ENCODE data around the gene PRKCE.
A peak's percentile ranks its signal among the peaks of the same experiment; 100 is the strongest.
"Not testable (repeated sequence)": the region's sequence is repeated elsewhere in the genome, so short reads cannot be mapped to it uniquely, and the experiment has no call there.

The PRKCE gene

DNA sequence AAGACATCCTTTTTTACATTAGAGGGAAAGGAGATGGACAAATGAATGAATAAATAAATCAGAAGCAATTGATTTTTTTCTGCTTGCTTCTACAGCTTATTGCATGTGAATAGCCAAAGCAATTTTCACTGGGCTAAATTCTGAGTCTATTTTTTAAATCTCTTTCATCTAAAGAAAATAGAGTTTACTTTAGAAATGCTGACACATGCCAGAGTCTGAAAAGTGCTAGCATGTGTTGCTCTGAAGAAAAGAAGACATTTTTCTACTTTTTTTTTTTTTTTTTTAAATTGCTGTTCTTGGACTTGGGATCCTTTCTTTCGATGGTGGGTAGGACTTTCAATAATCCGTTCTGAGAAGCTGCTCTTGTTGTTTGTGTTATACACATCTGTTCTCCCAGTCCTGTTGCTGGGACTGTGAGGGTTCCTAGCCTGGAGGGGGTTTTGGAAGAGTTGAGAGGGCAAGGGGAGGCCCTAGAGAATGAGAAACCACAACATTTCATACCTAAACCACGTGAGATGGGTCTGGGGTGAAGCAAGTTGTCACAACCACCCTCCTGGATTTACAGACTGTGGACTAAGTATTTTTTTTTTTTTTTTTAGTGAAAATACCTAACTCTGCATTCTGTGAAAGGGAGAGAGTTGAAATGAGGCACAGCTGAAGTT, 193.5 kb downstream of the PRKCE start:
- no peak for DNase-seq

DNA sequence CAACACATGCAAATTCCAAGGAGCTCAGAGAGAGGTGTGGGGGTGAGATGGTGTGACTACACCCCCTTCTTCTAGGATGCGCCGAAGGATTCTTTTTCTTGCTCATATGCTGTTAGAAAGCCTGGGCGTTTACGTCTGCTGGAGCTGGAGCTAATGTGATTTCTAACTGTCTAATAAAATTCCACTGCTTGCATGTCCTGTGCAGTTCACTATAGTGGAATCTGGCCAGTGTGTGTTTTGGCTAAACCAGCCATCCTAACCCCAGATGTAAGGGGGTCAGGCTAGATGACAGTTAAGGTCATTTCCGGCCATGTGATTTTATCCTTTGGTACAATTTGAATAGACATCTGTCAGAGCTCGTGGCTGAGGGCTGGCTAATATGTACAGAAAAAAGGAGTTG, 194.1 kb downstream of the PRKCE start:
- no peak for DNase-seq

DNA sequence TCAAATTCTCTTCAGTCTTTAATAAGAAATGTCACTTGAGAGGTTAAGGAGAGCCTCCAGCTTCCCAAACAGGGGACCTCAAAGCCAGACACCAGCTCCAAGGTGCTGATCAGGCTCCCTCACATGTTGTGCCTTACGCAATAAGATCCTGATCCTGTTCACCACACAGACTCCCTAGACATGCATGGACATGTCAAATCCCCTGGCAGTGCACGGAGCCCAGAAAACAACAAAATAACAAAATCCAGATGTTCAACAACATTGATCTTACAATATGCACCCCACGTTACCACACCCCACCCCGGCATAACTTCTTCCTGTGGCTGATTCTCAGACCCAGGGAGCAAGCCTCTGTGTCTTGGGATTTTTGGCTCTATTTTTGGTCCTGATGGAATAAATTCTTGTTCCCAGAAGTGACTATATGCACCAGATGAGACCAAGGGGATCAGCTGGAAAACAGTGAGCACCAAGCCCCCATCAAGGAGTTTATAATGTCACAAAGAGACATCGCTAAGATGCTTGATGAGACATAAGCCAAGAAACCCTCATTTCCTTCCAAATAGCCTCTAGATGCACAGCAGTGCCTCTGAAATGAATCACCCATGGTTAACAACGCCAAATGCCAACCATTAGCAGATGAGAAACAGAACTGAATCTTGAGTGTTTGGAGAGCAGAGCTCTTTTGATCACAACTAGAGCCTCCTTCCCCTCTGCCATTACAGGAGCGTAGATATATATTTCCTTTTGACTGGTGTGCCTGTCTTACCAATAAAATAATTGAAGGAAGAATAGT, 198.2 kb downstream of the PRKCE start:
- no peak for DNase-seq

DNA sequence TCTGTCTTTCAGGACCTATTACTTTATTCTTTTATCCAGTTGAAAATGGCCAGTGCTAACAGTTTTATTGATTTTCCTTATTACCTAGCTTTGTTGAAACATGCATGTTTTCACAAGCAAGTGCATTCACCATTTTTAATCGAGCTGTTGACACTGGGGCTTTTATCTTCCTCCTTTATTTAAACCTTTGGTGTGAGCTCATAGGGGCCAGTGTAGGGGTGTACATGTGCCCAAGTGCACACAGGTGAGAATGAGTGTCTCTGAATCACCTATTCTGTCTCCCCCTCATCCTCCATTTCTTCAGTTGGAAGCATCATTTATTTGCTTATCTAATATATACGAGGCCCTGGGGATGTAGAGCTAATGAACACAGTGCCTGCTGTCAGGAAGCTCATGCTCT, 199.1 kb downstream of the PRKCE start:
- no peak for DNase-seq

DNA sequence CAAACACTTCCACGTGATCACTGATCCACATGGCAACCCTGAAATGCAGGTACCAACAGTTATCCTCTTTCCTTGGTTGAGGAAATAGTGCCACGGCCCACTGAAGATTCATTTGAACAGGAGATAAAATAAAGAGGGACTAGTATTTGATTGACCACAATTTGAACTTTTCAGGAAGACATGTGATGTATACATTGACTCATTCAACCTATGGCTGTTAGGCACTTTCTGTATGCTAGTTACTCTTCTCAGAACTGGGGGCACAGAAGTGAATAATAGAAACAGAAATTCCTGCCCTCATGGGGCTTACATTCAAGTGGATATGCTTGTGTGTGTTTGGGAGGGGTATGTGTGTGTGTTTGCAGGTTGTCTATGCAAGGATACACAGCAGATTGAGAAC, 199.6 kb downstream of the PRKCE start:
- no peak for DNase-seq

DNA sequence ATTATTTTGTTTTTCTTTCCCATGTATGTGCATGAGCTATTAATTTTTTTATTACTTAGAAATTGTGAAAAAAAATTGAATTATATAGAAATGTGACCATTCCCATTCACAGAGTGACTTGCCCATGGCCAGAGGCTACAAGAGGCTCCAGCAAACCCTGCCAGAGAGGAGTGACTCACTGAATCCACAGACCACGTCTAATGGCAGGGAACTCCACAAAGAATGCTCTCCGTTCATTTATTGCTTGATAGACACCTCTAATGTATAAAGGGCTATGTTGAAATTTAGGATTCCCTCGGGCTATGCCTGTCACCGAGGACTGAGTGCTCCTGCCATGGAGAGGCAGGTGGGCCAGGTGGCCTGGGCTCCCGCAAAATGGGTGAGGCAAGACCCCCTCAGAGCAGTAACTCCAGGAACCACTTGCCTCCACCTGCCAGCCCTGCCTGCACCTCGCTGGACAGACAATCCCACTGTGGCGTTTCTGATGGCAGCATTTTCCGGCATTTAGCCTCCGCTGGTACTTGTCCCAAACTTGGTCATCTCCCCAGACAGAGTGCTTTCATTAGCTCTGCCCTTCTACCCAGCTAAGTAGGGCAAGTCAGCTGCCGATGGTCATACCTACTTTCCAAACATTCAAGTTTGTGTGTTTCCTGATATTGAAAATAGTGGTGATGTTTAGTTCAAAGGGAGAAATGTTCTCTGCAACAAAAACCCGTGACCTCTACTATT, 200.3 kb downstream of the PRKCE start:
- no peak for DNase-seq

DNA sequence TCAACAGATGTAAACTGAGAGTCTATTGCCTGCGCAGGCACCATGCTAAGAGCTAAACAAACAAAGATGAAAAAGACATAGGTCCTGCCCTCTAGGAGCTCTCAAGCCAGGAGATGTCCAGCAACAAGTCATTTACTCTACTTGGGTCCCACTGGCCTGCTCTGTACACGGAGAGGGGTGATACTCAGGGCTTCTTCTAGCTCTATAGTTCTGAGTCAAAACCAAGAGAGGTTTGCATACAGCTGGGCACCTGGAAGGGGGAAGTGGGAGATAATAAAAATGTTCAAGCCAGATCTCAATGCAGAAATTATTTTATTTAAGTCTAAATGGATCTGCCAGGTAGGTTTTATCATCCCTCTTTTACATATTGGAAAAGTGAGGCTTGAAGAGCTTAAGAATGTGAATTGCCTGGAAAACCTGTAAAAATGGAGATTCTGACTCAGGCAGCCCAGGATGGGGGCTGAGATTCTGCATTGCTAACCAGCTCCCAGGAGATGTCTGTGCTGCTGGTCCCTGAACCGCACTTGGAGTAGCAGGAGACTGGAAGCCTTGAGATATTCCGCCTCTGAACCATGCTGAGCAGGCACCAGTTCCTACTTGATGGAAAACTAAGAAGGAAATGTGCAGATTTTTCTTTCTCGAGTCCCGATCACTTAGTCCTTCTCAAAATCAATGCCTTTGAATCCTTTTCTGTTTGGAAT, 201.1 kb downstream of the PRKCE start:
- no peak for DNase-seq

DNA sequence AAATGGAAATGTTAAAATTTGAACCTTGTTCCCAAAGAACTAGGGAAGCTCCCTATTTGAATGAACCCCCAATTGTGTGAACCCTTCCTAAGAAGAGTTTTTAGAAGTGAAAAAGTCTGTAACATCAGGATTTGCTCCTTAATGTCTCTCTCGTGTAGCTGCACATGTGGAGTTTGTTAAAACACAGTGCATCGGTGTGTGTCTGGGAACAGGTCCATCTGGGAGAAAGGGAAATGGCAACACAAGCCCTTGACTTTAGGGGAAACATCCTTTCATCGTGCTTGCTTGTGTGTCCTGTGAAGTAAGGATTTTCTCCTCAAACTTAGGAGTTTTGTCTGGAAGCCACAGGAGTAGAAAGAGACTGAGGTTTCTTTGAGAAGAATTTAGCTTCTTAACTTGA, 203.9 kb downstream of the PRKCE start:
- no peak for DNase-seq

DNA sequence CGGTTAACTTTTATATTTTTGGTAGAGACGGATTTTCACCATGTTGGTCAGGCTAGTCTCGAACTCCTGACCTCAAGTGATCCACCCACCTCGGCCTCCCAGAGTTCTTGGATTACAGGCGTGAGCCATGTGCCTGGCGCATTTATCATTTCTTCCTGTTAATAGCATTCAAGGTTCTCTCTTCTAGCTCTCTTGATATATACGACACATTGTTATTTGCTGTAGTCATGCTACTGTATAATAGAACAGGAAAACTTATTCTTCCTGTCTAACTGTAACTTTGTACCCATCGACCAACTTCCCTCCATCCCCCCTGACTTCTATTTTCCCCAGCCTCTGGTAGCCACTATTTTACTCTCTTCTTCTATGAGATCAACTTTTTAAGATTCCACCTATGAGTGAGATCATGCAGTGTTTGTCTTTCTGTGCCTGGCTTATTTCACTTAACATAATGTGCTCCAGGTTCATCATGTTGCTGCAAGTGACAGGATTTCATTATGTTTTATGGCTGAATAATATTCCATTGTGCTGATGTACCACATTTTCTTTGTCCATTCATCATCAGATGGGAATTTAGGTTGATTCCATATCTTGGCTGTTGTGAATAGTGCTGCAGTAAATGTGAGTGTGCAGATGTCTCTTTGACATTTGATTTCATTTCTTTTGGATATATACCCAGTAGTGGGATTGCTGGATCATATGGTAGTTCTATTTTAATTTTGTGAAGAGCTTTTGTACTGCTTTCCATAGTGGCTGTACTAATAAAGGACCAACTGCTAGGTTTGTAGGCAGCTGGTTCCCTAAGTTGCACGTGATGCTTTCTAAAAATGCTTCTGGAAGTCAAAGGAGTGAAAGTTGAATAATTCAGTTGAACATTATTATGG, 205.2 kb downstream of the PRKCE start:
- DNase-seq, result no peak

DNA sequence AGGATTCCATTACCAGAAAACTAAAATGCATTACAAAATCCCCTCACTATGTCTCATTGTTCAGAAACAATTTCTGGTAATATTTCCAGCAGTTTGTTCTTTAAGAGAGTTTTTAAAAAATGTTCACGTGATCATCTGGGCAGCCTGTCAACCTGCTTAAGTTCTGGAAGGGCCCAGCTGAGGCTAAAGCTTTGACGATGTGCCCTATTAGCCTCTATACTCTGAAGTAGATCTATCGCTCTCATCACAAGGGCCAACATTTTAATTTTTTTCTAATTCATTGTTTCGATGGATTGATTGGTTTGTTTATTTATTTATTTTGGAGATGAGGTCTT, 205.8 kb downstream of the PRKCE start:
- DNase-seq, result no peak

DNA sequence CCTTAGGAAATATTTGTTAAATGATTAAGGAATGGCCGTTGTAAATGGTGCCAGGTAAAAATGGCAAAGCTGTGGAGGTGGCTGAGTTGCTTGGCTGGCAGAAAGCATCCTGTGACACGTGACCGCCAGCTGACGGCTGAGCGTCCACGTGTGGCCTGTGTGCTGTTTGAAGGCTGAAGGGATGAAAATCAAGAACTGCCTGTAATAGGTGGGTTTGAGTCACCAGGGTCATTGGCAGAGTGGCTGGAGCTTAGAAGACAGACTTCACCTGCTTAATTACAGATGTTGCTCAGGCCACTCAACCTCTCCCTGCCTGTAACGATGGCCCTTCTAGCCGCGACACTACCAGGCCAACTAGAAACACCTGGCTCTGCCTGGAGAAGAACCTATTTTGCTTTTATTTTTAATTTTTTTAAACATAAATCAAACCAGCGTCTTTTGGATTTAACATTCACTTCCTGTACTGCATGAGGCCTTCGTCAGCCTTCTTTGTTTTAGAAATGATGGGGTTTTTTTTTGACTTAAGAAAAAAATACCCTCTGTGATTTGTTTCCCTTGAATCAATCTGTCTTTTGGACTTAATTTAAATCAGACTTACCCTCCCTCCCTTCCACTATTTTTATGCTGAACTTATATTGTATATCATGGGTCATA, 206.5 kb downstream of the PRKCE start:
- DNase-seq, result no peak

DNA sequence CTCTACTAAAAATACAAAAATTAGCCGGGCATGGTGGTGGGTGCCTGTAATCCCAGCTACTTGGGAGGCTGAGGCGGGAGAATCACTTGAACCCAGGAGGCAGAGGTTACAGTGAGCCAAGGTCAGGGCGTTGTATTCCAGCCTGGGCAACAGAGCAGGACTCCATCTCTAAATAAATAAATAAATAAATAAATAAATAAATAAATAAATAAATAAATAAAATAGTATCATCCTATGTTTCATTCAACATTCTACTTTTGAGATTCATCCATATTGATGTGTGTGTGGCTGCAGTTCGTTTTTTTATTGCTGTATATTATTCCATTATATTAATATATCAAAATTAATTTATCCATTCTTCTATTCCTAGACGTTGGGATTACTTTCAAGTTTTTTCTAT, 207.4 kb downstream of the PRKCE start:
- DNase-seq, result not testable (repeated sequence)

DNA sequence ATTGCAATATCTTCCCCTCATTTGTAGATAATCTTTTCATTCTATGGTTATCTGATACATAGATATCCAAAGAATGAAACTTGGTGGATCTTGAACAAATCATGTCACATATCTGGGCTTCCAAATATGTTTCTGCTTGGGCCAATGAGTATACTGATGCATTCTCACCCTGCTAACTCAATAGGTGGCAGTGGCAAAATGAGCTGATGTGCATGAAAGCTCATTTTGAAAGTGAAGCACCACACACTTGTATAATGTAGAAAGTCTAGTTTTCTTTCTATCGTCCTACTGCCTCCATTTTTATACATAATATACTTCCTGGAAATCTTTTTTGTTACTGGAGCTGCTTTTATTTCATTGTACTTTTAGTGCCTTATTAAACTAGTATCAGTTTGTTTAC, 208.2 kb downstream of the PRKCE start:
- DNase-seq, result no peak

DNA sequence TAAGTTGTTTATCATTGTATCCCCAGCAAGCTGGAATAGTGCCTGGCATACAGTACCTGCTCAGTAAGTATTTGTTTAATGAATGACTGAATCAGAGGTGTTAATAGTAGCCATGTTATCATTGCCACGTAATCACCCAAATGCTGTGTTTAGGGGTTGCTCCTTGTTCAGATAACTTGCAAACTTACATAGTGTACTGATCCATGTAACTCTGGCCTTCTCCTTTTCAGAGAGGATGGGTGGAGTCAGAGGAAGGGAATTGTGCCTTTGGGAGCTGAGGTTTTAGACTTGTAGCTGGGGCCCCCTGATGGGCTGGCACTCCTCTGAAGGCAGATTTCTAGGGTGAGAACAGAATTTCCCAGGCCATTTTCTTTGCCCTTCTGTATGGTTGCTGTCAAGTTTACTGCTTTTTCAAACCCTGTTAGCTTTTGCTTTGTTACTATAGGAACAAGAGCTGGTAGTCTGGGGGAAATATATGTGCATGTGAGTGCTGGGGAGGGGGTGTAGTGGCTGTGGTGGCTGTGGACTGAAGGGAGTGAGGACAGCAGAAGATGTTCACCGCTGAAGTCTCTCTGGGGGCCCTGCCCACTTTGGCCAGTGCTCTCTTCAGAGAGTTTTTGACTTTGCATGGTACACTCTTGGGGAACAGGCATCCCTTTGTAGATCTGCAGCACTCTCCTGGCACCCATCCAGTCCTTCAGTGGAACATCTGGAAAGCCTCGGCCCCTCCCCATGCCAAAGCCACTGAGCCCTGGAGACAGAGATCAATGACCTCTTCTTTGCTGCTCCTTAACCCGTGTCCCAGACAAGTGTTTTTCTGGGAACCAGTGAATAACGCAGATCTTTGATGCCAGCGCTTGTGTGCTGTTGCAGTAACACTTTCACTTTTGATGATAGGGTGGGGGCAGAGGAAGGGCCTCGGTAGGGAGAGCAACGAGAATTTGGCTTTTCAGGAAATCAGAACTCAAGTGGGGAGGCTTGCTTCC, 209.0 kb downstream of the PRKCE start:
- peak; percentile 29 for DNase-seq

DNA sequence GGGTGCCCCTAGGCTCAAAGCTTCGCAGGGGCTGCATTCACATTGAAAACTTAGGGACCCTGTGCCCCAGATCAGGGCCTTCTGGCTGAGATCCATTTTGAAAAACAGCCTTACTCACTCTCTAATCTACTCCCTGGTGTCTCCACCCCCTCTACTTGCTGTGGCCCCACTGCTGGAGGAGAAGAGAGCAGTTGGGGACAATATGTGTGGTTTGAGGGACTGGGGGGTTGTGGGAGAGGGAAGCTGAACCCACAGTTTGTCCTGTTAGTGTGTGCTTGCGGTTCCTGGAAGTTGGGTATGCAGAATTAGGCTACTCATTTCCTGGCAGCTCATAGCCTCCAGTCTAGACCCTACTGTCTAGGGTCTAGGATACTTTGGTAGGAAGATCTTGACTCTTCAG, 211.4 kb downstream of the PRKCE start:
- no peak for DNase-seq

DNA sequence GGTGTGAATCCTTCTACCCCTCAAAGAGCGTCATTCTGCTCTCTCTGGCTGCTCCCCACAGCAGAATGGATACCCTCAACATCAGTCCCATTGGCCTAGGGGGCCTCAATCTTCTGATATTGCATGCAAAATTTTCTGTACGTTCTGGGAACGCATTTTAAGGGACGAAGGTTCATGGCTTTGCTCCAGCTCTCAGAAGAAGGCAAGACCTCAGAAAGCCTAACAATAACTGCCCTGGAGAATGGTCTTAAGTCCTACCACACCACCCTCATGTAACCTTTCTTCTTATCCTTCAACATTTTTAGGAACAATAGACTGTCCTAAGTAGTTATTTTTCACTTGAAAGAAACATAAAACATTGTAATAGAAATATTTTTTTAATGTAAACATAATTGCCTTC, 212.6 kb downstream of the PRKCE start:
- DNase-seq, result no peak

DNA sequence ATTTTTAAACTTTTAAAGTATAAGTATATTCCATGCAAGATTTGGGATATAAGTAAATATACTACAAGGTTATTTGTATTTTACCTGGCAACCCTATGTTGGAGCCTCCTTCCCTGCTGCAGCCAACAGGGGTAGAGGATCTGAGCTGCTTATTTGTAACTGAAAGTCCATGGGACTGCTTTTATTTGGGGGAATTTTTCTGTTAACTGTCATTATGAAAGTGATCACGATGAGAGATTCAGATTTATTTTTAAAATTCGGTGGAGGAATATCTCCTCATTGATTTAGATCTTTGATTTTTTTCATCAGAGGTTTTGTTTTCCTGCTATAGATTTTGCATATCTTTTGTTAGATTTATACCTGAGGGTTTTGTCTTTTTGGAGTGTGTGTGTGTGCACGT, 215.9 kb downstream of the PRKCE start:
- DNase-seq, result no peak

DNA sequence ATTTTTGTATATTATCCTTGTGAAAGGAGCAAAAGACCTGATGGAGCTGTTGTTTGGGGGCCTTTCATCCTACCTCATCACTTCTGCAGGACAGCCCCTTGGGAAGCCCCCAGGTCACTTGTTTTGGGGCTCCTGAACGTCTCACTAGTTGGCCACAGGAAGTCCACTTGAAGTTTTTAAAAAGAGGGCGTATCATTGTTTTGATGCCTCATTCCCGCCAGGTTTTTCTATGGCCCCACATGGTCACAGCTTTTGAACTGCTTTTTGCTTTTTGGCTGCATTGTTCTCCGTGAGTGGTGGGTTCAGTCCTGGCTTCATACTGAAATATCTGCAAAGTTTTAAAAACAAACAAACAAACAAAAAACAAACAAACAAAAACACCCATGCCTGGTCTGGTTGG, 216.3 kb downstream of the PRKCE start:
- no peak for DNase-seq

DNA sequence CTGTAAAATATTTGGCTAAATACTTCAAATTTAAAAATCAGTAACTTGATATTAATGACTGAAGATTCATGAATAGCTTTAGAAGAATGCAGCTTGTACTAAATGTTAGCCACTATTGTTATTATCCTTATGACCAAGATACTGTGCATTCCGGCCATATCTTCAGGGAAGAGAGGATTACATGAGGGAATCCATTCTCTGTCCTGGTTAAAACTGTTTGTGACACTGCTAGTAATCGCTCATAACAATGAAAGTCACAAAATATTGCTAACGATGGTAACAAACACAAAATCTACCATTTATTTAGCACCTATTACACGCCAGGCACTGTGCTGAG, 217.7 kb downstream of the PRKCE start:
- DNase-seq, result no peak

DNA sequence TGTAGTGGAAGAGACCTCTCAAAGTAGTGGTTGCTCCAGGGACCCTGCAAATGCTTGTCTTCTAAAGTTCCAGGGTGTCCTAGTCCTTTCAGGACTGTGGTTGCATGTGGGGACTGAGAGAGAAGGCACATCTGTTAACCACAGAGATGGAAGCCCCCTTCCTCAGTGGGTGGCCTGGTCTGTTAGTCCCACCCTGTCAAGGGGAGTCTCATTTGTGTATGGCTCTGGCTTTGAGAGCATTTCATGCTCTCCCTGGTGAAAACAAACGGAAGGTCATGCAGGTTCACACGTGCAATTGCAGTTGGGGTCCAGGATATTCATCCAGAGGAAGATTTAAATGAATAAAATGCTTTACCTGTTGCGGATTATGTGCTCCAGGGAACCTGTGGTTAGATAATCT, 219.6 kb downstream of the PRKCE start:
- DNase-seq, result no peak

DNA sequence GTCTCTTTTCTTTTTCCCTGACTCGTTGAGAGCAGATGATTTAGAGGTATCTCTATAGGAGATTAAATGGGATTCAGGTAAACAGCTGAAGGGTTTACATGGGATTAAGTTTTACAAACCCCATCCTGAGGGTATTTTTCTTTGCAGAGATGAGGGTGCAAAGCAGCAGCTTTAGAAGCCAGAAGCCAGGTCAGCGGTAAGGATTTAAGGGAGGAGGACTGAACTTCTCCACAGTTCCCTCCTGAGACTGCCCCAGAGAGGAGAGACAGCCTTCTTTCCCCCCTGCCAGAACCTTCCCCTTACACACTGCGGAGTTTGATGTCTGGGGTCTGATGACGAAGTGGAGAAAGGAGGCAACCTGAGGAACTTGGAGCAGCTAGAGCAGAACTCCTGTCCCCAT, 220.1 kb downstream of the PRKCE start:
- DNase-seq, result no peak

All from activated T-cell treated with anti-CD3 and anti-CD28 coated beads, Interleukin-2, amount 50 U/mL, for 1 hour (primary cell).